GM20431 (cell line): Measurements from ENCODE around the gene TLR8.

Experiments used
- in situ Hi-C: fragments of 300-500 bp; cut with MseI, MboI; formaldehyde crosslinking; loops from one replicate; pipeline ENCODE4 v1.15.0; 2020; ENCODE audit warnings: low sequenced_read_pairs; ENCODE audit not compliant: unreplicated experiment

Gene TLR8

GRCh38 chrX:12936947-12937346 is 30.5 kb downstream of the TLR8 start:
- in situ Hi-C loops = loop anchor here (25.0 kb wide), 1 partner anchor 550 kb away; no protein-coding TSS in a partner anchor

- in situ Hi-C loops = loop anchor here (25.0 kb wide), 1 partner anchor 547 kb away; no protein-coding TSS in a partner anchor
These were observed 34.1 kb downstream of the TLR8 start for GRCh38 chrX:12940471-12940870.

- in situ Hi-C loops = loop anchor here (25.0 kb wide), 1 partner anchor 544 kb away; no protein-coding TSS in a partner anchor
These were observed 37.2 kb downstream of the TLR8 start for GRCh38 chrX:12943592-12943991.

- in situ Hi-C loops = loop anchor here (25.0 kb wide), 1 partner anchor 543 kb away; no protein-coding TSS in a partner anchor
These were observed 38.0 kb downstream of the TLR8 start for GRCh38 chrX:12944452-12944851.

GRCh38 chrX:12945494-12945893 is 39.1 kb downstream of the TLR8 start:
- in situ Hi-C loops = loop anchor here (25.0 kb wide), 1 partner anchor 542 kb away; no protein-coding TSS in a partner anchor

- in situ Hi-C loops = loop anchor here (25.0 kb wide), 1 partner anchor 541 kb away; no protein-coding TSS in a partner anchor
These were observed 40.0 kb downstream of the TLR8 start for GRCh38 chrX:12946406-12946805.

GRCh38 chrX:12946838-12947544 is 40.6 kb downstream of the TLR8 start:
- in situ Hi-C loops = loop anchor here (25.0 kb wide), 1 partner anchor 540 kb away; no protein-coding TSS in a partner anchor

GRCh38 chrX:12947545-12948235 is 41.3 kb downstream of the TLR8 start:
- in situ Hi-C loops = loop anchor here (25.0 kb wide), 1 partner anchor 540 kb away; no protein-coding TSS in a partner anchor

- in situ Hi-C loops = loop anchor here (25.0 kb wide), 1 partner anchor 539 kb away; no protein-coding TSS in a partner anchor
These were observed 42.1 kb downstream of the TLR8 start for GRCh38 chrX:12948495-12948894.

GRCh38 chrX:12949205-12949926 is 42.9 kb downstream of the TLR8 start:
- in situ Hi-C loops = loop anchor here (25.0 kb wide), 1 partner anchor 538 kb away; no protein-coding TSS in a partner anchor

- in situ Hi-C loops = loop anchor here (25.0 kb wide), 1 partner anchor 537 kb away; no protein-coding TSS in a partner anchor
These were observed 43.7 kb downstream of the TLR8 start for GRCh38 chrX:12949927-12950656.

GRCh38 chrX:12950851-12951594 is 44.6 kb downstream of the TLR8 start:
- in situ Hi-C loops = no loop called here

- in situ Hi-C loops = no loop called here
These were observed 45.2 kb downstream of the TLR8 start for GRCh38 chrX:12951595-12951975.

- in situ Hi-C loops = no loop called here
These were observed 47.0 kb downstream of the TLR8 start for GRCh38 chrX:12953420-12953819.

GRCh38 chrX:12954376-12954775 is 48.0 kb downstream of the TLR8 start:
- in situ Hi-C loops = no loop called here

GRCh38 chrX:12954981-12955380 is 48.6 kb downstream of the TLR8 start:
- in situ Hi-C loops = no loop called here

GRCh38 chrX:12955882-12956703 is 49.7 kb downstream of the TLR8 start:
- in situ Hi-C loops = no loop called here
